Trophoblast cell (in vitro differentiated cells and primary cell): ENCODE results near the gene ENAH.
"Not testable (repeated sequence)": the region's sequence is repeated elsewhere in the genome, so short reads cannot be mapped to it uniquely, and the experiment has no call there.

ENCODE experiments used
- DNase-seq, 2 donors: peaks; one replicate each; pipeline ENCODE4 v3.0.0-alpha.2; 2016
- H2AFZ ChIP-seq: 2 replicates; pipeline ENCODE4 v1.6.1; 2013; ENCODE audit warnings: low read length, moderate library complexity, mild to moderate bottlenecking; ENCODE audit not compliant: insufficient read depth, poor library complexity
- H2AK5ac ChIP-seq: 2 replicates; pipeline ENCODE4 v1.6.1; 2013; ENCODE audit warnings: mild to moderate bottlenecking, low read length
- H2BK120ac ChIP-seq: 2 replicates; pipeline ENCODE4 v1.6.1; 2013; ENCODE audit warnings: low read length, mild to moderate bottlenecking, moderate library complexity; ENCODE audit not compliant: insufficient read depth, poor library complexity
- H2BK12ac ChIP-seq: 2 replicates; pipeline ENCODE4 v1.6.1; 2013; ENCODE audit warnings: mild to moderate bottlenecking, low read length, moderate library complexity
- H2BK5ac ChIP-seq: 2 replicates; pipeline ENCODE4 v1.6.1; 2013; ENCODE audit warnings: low read length, low read depth, moderate library complexity, mild to moderate bottlenecking; ENCODE audit not compliant: poor library complexity
- H3K14ac ChIP-seq: 2 replicates; pipeline ENCODE4 v1.6.1; 2013; ENCODE audit warnings: mild to moderate bottlenecking, low read length
- H3K18ac ChIP-seq: 2 replicates; pipeline ENCODE4 v1.6.1; 2013; ENCODE audit warnings: mild to moderate bottlenecking, low read length
- H3K23ac ChIP-seq: 2 replicates; pipeline ENCODE4 v1.6.1; 2013; ENCODE audit warnings: low read length
- H3K27ac ChIP-seq: 2 replicates; pipeline ENCODE4 v1.5.1; 2013; ENCODE audit warnings: low read depth, mild to moderate bottlenecking, inconsistent platforms, low read length, moderate library complexity
- H3K27me3 ChIP-seq: 2 replicates; pipeline ENCODE4 v1.6.1; 2013; ENCODE audit warnings: inconsistent platforms, mild to moderate bottlenecking, low read length, moderate library complexity; ENCODE audit not compliant: insufficient read depth
- H3K36me3 ChIP-seq, 2 experiments: 1 replicate in 1 of 2; 2 replicates in 1 of 2; pipeline ENCODE4 v1.6.1; 2013; ENCODE audit warnings: low read length in 2 of 2, mild to moderate bottlenecking in 2 of 2, moderate library complexity in 1 of 2; ENCODE audit not compliant: insufficient read depth in 2 of 2, control insufficient read depth in 1 of 2
- H3K4ac ChIP-seq: 2 replicates; pipeline ENCODE4 v1.6.1; 2013; ENCODE audit warnings: low read depth, mild to moderate bottlenecking, low read length, moderate library complexity
- H3K4me1 ChIP-seq, 2 experiments: 1 replicate in 1 of 2; 2 replicates in 1 of 2; pipeline ENCODE4 v1.6.1; 2013; ENCODE audit warnings: low read length in 2 of 2, mild to moderate bottlenecking in 2 of 2, moderate library complexity in 1 of 2; ENCODE audit not compliant: insufficient read depth in 2 of 2, control insufficient read depth in 1 of 2
- H3K4me2 ChIP-seq: 2 replicates; pipeline ENCODE4 v1.6.1; 2013; ENCODE audit warnings: inconsistent platforms, mild to moderate bottlenecking, low read length, moderate library complexity
- H3K4me3 ChIP-seq: 2 replicates; pipeline ENCODE4 v1.5.1; 2013; ENCODE audit warnings: mild to moderate bottlenecking, low read depth, low read length, inconsistent platforms
- H3K79me1 ChIP-seq: one replicate; pipeline ENCODE4 v1.6.1; 2013; ENCODE audit warnings: low read length
- H3K79me2 ChIP-seq: 2 replicates; pipeline ENCODE4 v1.6.1; 2013; ENCODE audit warnings: low read length, mild to moderate bottlenecking; ENCODE audit not compliant: control insufficient read depth, insufficient read depth, poor library complexity
- H3K9ac ChIP-seq: 2 replicates; pipeline ENCODE4 v1.6.1; 2013; ENCODE audit warnings: mild to moderate bottlenecking, low read length
- H3K9me3 ChIP-seq: 2 replicates; pipeline ENCODE4 v1.6.1; 2013; ENCODE audit warnings: low read depth, mild to moderate bottlenecking, control low read depth, inconsistent platforms, low read length; ENCODE audit not compliant: insufficient read depth
- H4K12ac ChIP-seq: 2 replicates; pipeline ENCODE4 v1.6.1; 2013; ENCODE audit warnings: low read depth, mild to moderate bottlenecking, low read length, moderate library complexity
- H4K8ac ChIP-seq: 2 replicates; pipeline ENCODE4 v1.6.1; 2013; ENCODE audit warnings: low read depth, mild to moderate bottlenecking, low read length, moderate library complexity
- H4K91ac ChIP-seq: one replicate; pipeline ENCODE4 v1.6.1; 2013; ENCODE audit warnings: low read depth, mild to moderate bottlenecking, low read length, moderate library complexity
- WGBS: extraction: QIAGEN DNeasy Blood & Tissue Kit; methylation state at CpG from one replicate; pipeline ENCODE4 v1.1.7; 2013; ENCODE audit warnings: missing lambda C conversion rate; ENCODE audit not compliant: insufficient read length, insufficient coverage; ENCODE audit errors: extremely low coverage; 5-methylcytosine and 5-hydroxymethylcytosine counted together

Gene ENAH

GRCh38 chr1:225693697-225694096 is 40.8 kb upstream of the ENAH start:
- WGBS, result no CpG with 5 or more reads among the region's 6 CpGs
- H4K8ac ChIP-seq, H4K91ac ChIP-seq, H3K79me2 ChIP-seq, H2AFZ ChIP-seq, H2BK12ac ChIP-seq, H3K27me3 ChIP-seq, H2AK5ac ChIP-seq, H3K9ac ChIP-seq, H3K18ac ChIP-seq, H3K79me1 ChIP-seq, H3K4me3 ChIP-seq, H3K27ac ChIP-seq, H3K4me2 ChIP-seq, H3K4ac ChIP-seq, H3K36me3 ChIP-seq, DNase-seq, H3K9me3 ChIP-seq, H3K14ac ChIP-seq, H4K12ac ChIP-seq, H2BK120ac ChIP-seq, H2BK5ac ChIP-seq, H3K23ac ChIP-seq: not testable (repeated sequence)
- peaks cover 2 to 17% of the 10 kb centered on the region in 2 experiments for H3K4me1 ChIP-seq

GRCh38 chr1:225693085-225693696 is 40.3 kb upstream of the ENAH start:
- Histone ChIP-seq H2AK5ac (no peak overlapping the region), H3K9me3 (peaks cover 3% of the 10 kb centered on the region)

GRCh38 chr1:225692517-225692879 is 39.6 kb upstream of the ENAH start:
- WGBS, result no CpG with 5 or more reads among the region's 1 CpG

More at GRCh38 chr1:225693085-225693696, 40.3 kb upstream of the ENAH start:
- no peak overlapping the region for H3K18ac ChIP-seq
- no peak overlapping the region for H3K4ac ChIP-seq
- H4K8ac ChIP-seq, result no peak overlapping the region
- H3K27ac ChIP-seq, result no peak overlapping the region
- no peak for DNase-seq
- no peak overlapping the region for H2AFZ ChIP-seq
- H3K23ac ChIP-seq, result no peak overlapping the region
- WGBS, result no CpG with 5 or more reads among the region's 6 CpGs
- no peak overlapping the region for H4K12ac ChIP-seq
- no peak overlapping the region for H3K4me2 ChIP-seq
- H2BK5ac ChIP-seq, result no peak overlapping the region
- H3K9ac ChIP-seq, result no peak overlapping the region
- no peaks in the 10 kb centered on the region for H3K79me2 ChIP-seq
- H2BK120ac ChIP-seq, result no peak overlapping the region
- no peak overlapping the region for H4K91ac ChIP-seq
- peaks cover 2 to 17% of the 10 kb centered on the region in 2 experiments for H3K4me1 ChIP-seq
- H3K27me3 ChIP-seq, result no peaks in the 10 kb centered on the region
- H3K4me3 ChIP-seq, result no peak overlapping the region
- no peak overlapping the region for H2BK12ac ChIP-seq
- peaks cover 2% of the 10 kb centered on the region for H3K79me1 ChIP-seq
- no peaks in the 10 kb centered on the region for H3K36me3 ChIP-seq
- H3K14ac ChIP-seq, result no peak overlapping the region

GRCh38 chr1:225691861-225692516 is 39.1 kb upstream of the ENAH start:
- no peak overlapping the region for H2BK5ac ChIP-seq
- no peak overlapping the region for H4K91ac ChIP-seq
- no peaks in the 10 kb centered on the region for H3K79me2 ChIP-seq
- peaks cover 3% of the 10 kb centered on the region for H3K9me3 ChIP-seq
- H3K4me3 ChIP-seq, result no peak overlapping the region
- no peak overlapping the region for H3K14ac ChIP-seq
- H2BK12ac ChIP-seq, result no peak overlapping the region
- H3K4ac ChIP-seq, result no peak overlapping the region
- peaks cover 2% of the 10 kb centered on the region for H3K79me1 ChIP-seq
- H2AK5ac ChIP-seq, result no peak overlapping the region
- no peaks in the 10 kb centered on the region for H3K36me3 ChIP-seq
- no peak overlapping the region for H3K4me2 ChIP-seq
- H3K9ac ChIP-seq, result no peak overlapping the region
- H3K23ac ChIP-seq, result no peak overlapping the region
- H3K27me3 ChIP-seq, result no peaks in the 10 kb centered on the region
- peaks cover 2 to 17% of the 10 kb centered on the region in 2 experiments for H3K4me1 ChIP-seq
- no peak overlapping the region for H4K12ac ChIP-seq
- no peak overlapping the region for H4K8ac ChIP-seq
- no CpG with 5 or more reads among the region's 4 CpGs for WGBS
- no peak for DNase-seq
- H2AFZ ChIP-seq, result no peak overlapping the region
- H2BK120ac ChIP-seq, result no peak overlapping the region
- no peak overlapping the region for H3K18ac ChIP-seq
- no peak overlapping the region for H3K27ac ChIP-seq

More at GRCh38 chr1:225692517-225692879, 39.6 kb upstream of the ENAH start:
- Histone ChIP-seq H3K79me1 (peaks cover 2% of the 10 kb centered on the region), H3K9ac (no peak overlapping the region), H2BK12ac (no peak overlapping the region), H2BK5ac (no peak overlapping the region), H3K27ac (no peak overlapping the region), H3K4me1 (peaks cover 2 to 17% of the 10 kb centered on the region in 2 experiments), H4K8ac (no peak overlapping the region), H3K4me3 (no peak overlapping the region), H2BK120ac (no peak overlapping the region), H3K27me3 (no peaks in the 10 kb centered on the region), H3K23ac (no peak overlapping the region), H2AK5ac (no peak overlapping the region), H3K36me3 (no peaks in the 10 kb centered on the region), H2AFZ (no peak overlapping the region), H3K18ac (no peak overlapping the region), H3K14ac (no peak overlapping the region), H3K9me3 (peaks cover 3% of the 10 kb centered on the region), H3K4ac (no peak overlapping the region), H4K91ac (no peak overlapping the region), H4K12ac (no peak overlapping the region), H3K4me2 (no peak overlapping the region), H3K79me2 (no peaks in the 10 kb centered on the region)
- DNase-seq, result no peak
